HG03103 (cell line): Measurements from ENCODE around the gene PCCA.
A peak's percentile ranks its signal among the peaks of the same experiment; 100 is the strongest.
"Not testable (repeated sequence)": the region's sequence is repeated elsewhere in the genome, so short reads cannot be mapped to it uniquely, and the experiment has no call there.

Experiments used
- ATAC-seq: cut with Tn5 transposase; IDR thresholded peaks from one replicate; pipeline ENCODE4 v1.9.1; 2021; ENCODE audit warnings: low read depth; ENCODE audit not compliant: unreplicated experiment

Gene PCCA

DNA sequence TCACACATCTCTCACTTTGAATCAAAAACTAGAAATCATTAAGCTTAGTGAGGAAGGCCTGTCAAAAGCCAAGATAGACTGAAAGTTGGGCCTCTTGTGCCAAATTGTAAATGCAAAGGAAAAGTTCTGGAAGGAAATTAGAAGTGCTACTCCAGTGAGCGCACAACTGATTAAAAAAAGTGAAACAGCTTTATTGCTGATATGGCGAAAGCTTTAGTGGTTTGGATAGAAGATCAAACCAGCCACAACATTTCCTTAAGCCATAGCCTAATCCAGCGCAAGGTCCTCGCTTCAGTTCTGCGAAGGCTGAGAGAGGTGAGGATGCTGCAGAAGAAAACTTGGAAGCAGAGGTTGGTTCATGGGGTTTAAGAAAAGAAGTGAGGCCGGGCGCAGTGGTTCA is 7.6 kb downstream of the PCCA start:
- ATAC-seq, result no peak

- no peak for ATAC-seq
Observed at GRCh38 chr13:100097821-100098220, 8.9 kb downstream of the PCCA start.

- ATAC-seq, result no peak
Observed at GRCh38 chr13:100098445-100099116, 9.7 kb downstream of the PCCA start.

GRCh38 chr13:100099117-100099445 is 10.2 kb downstream of the PCCA start:
- not testable (repeated sequence) for ATAC-seq

- no peak for ATAC-seq
Observed at GRCh38 chr13:100100115-100100879, 11.4 kb downstream of the PCCA start.

GRCh38 chr13:100102042-100102441 is 13.1 kb downstream of the PCCA start:
- ATAC-seq, result no peak

DNA sequence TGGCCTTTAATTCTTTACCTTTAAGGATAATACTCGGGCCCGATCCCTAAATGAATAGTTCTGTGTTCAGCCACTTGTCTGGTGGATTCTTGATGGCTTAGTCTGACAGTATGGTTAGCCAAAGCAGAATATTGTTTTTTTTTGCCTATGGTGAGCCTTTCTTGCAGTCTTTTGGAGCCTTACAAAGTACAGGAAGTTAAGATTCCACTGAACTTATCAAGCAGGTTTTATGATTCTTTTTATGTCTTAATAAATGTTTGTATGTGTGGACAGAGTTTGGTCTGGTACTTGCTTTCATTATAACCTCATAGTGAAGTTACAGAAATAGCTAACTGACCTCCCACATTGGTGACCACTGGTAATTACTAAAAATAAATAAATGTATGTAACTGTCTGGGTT is 17.1 kb downstream of the PCCA start:
- no peak for ATAC-seq

DNA sequence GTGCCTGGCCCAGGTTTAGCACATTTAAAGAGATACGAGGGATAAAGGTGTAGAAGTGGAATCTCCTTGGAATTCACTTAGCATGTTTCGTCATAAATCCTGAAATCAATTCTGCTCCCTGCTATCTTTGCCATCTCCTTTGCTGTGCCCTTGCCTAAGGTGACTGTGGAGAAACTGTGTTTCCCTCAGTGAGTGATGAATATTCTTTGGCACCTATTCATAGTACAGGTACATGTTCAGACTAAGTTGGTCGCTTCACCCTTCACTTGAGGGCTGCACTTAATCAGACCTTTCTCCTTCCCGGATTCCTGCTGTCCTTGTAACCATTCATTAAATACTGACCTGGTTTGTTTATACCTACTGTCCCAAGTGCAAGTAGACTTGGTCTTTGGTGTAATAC is 17.8 kb downstream of the PCCA start:
- no peak for ATAC-seq

- no peak for ATAC-seq
Observed at GRCh38 chr13:100108913-100109507, 20.1 kb downstream of the PCCA start.

- no peak for ATAC-seq
Observed at GRCh38 chr13:100110269-100110668, 21.4 kb downstream of the PCCA start.

GRCh38 chr13:100112186-100112838 is 23.4 kb downstream of the PCCA start:
- no peak for ATAC-seq

DNA sequence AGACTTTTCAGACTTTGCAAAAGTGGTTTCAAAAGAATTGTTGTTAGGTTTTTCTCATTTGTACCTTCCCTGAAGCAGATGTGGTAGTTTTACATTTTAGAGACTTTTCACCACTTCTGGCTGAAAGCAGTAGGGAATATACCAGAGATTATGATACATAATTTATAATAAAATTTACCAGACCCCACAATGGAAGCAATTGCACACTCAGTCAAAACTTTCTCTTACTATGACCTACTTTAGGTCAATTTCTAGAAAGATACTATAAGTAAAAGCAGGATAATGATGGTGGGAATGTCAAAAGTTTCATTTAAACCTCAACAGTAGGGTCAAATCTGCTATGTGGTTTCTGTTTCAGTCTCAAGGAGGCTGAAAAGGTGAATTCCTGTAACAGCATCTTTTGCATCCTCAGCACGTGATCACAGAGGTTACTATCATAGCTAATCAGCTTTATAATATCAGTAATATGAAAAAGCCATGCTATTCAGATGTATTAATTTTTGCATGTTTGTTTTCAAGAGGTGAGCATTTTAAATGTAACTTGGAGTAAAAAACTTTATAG is 26.9 kb downstream of the PCCA start:
- no peak for ATAC-seq

- no peak for ATAC-seq
Observed at GRCh38 chr13:100124265-100124664, 35.4 kb downstream of the PCCA start.

- ATAC-seq, result no peak
Observed at GRCh38 chr13:100125946-100126345, 37.1 kb downstream of the PCCA start.

- ATAC-seq, result no peak
Observed at GRCh38 chr13:100128373-100128772, 39.5 kb downstream of the PCCA start.

DNA sequence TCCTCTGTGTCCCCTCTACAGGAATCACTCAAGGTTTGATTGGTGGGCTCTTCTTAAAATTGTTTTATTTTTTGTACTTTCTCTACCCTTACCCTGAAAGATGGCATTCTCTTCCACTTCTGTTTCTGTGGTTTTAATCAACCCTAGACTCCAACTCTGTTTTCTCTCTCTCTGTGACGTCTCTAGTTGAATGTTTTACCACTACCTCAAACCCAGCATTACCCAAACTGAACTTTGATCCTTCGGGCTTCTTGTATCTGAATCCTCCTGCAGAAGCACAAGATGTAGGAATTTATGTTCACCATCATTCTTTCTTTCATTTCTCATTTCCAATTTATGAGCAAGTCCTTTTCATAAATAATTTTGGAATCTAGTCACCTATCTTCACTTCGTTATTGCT is 39.9 kb downstream of the PCCA start:
- ATAC-seq, result no peak

DNA sequence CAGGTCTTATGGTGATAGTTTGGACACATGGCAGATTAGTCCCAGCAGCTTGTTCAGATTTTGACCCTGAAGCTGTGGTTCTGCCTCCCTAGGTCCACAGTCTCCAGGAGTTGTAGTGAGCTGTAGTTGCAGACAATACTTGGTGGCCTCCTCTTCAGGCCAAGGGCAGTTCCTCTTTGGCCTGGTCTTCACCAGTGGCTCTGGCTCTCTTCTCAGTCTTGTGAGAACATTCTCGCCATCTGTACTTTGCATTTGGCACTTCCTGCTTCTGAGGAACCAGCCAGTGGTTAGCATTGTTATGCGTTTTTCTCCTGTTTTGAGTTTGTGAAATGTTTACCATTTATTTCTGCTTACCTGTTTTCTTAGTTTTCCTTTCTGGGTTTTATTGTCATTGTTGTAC is 40.7 kb downstream of the PCCA start:
- ATAC-seq, result peak; percentile 85

GRCh38 chr13:100130092-100130491 is 41.2 kb downstream of the PCCA start:
- ATAC-seq, result no peak

DNA sequence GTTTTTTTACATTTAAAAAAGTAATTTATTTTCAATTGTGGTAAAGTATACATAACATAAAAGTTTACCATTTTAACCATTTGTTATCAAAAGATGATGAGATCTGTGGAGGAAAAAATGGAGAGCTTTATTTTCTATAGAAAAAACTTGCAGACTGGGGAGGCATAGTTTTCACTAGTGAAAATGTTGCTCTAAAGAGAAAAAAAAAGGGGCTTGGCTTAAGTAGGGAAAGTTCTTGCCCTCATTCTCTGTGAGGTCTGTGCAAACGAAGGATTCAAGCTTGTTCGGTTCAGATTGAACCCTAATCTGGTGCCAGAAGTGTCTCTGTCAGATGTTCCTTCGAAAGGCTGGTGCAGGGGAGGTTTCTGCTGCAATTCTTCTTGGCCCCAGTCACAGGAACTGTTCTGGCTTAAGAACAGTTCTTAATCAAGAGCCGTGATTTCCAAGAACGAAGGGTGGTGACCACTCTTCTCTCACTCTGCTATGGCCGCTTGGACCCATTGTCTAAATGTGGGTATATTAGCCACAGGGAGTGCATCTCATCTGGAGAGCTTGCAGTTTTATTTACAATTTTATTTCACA is 42.1 kb downstream of the PCCA start:
- ATAC-seq, result no peak

DNA sequence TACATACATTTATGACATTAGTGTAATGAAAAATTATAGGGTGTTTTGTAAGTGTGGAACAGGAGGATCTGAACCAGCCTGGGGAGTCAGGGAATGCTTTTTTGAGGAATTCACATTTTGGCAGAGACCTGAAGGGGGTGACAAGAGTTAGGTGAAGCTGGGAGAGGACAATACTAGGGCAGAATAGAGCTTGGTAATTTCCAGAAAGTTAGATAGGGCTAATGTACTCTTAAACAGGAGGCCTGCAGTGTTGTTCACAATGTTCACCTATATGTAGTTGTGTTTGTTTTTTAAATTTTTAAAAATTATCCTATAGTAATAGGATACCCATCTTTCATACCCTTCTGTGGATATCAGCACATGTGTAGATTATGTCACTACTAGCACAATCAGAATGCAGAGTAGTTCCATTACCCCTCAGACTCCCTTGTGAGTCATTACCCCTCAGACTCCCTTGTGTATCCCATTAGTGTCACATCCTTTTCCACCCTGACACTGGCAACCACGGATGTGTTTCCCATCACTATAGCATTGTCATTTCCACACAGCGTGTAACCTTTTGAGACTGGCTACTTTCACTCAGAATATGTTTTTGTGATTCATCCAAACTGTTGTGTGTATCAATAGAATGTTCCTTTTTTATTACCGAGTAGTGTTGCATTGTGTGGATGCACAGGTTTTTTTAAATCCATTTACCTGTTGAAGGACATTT is 43.1 kb downstream of the PCCA start:
- ATAC-seq, result no peak
